ENCODE measurements around the gene COLEC12. TPM values are rescaled to one million over a fixed set of nuclear protein-coding genes. Genes with fewer than 3 reads are reported as not detected.

The COLEC12 gene
- total and polyA plus RNA-seq, 12 donors = 1.5 to 19.5 (median 8.6) TPM

DNA sequence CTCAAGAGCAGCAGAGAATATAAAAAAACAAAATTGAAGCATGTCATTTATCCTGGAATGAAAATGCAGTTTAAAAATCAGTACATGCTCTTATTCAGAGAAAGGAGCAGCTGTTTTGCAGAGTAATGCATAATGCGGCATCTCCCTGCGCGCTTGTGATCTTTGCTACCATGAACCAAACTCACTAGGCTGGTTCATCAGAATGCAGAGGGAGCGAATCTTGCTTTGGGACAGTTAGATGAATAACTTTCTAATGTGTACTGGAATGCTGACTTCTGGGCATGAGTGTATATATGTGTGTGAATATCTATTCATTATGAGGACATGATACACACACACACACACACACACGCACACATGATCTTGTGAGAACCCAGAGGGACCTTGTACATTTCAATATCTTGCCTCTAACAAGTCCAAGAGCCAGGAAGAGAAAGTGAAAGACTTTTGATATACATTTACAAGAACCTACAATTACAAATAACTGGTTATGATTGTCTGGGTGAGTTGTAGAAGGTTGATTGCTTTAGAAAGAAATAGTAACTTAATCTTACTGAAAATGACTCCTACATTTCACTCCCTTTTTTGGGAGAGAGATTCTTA lies 178.5 kb downstream of the COLEC12 start:
- Histone ChIP-seq H3K4me1 (replicated peaks in 1 of 2) (peaks cover 0 to 9% of the 10 kb centered on the region in 2 donors), H3K27me3 (no peaks in the 10 kb centered on the region), H3K36me3 (replicated peaks in 1 of 2) (no peaks in the 10 kb centered on the region), H3K27ac (no peak overlapping the region), H3K4me3 (no peak overlapping the region), H3K9me3 (replicated peaks in 1 of 3) (no peaks in the 10 kb centered on the region)
- intact Hi-C loops (cut with DNase I) = no loop called here
- TF ChIP-seq CTCF (IDR thresholded peaks at IDR 0.05) (no peak), POLR2A (IDR thresholded peaks at IDR 0.05) (no peak)
- WGBS, 4 donors = 88 to 91% (median 89%) methylated on average over 5 of the region's 5 CpGs
- DNase-seq = no peak

GRCh38 chr18:320155-320554 lies 180.3 kb downstream of the COLEC12 start:
- intact Hi-C loops (cut with DNase I) = no loop called here
- Histone ChIP-seq H3K27ac (no peak overlapping the region), H3K4me3 (no peak overlapping the region), H3K36me3 (replicated peaks in 1 of 2) (no peaks in the 10 kb centered on the region), H3K4me1 (replicated peaks in 1 of 2) (peaks cover 0 to 9% of the 10 kb centered on the region in 2 donors), H3K9me3 (replicated peaks in 1 of 3) (no peaks in the 10 kb centered on the region), H3K27me3 (no peaks in the 10 kb centered on the region)
- WGBS, 4 donors = 41 to 65% (median 47%) methylated on average over 1 of the region's 1 CpG
- DNase-seq = no peak
- TF ChIP-seq CTCF (IDR thresholded peaks at IDR 0.05) = no peak
- TF ChIP-seq POLR2A (IDR thresholded peaks at IDR 0.05) = no peak

GRCh38 chr18:319720-320119 lies 180.8 kb downstream of the COLEC12 start:
- WGBS, 4 donors = 75 to 85% (median 81%) methylated on average over 5 of the region's 5 CpGs
- Histone ChIP-seq H3K27me3 (no peaks in the 10 kb centered on the region), H3K9me3 (replicated peaks in 1 of 3) (no peaks in the 10 kb centered on the region), H3K4me3 (no peak overlapping the region), H3K36me3 (replicated peaks in 1 of 2) (no peaks in the 10 kb centered on the region), H3K27ac (no peak overlapping the region), H3K4me1 (replicated peaks in 1 of 2) (peaks cover 0 to 9% of the 10 kb centered on the region in 2 donors)
- intact Hi-C loops (cut with DNase I) = no loop called here
- TF ChIP-seq CTCF (IDR thresholded peaks at IDR 0.05) (no peak), POLR2A (IDR thresholded peaks at IDR 0.05) (no peak)
- no peak for DNase-seq

GRCh38 chr18:318791-319291 lies 181.7 kb downstream of the COLEC12 start:
- no peaks in the 10 kb centered on the region for H3K27me3 ChIP-seq
- H3K4me3 ChIP-seq = no peak overlapping the region
- DNase-seq = no peak
- peaks cover 0 to 9% of the 10 kb centered on the region in 2 donors for H3K4me1 ChIP-seq (replicated peaks in 1 of 2)
- WGBS, 4 donors = 81 to 90% (median 86%) methylated on average over 7 to 9 of the region's 9 CpGs
- no peak overlapping the region for H3K27ac ChIP-seq
- H3K9me3 ChIP-seq (replicated peaks in 1 of 3) = no peaks in the 10 kb centered on the region
- TF ChIP-seq POLR2A (IDR thresholded peaks at IDR 0.05) = no peak
- TF ChIP-seq CTCF (IDR thresholded peaks at IDR 0.05) = no peak
- intact Hi-C loops (cut with DNase I) = no loop called here
- no peaks in the 10 kb centered on the region for H3K36me3 ChIP-seq (replicated peaks in 1 of 2)
